MM.1S (cell line): ENCODE measurements around the gene UBAC1.

Experiments
- DNase-seq: peaks from one replicate; pipeline ENCODE4 v3.0.0-alpha.2; 2015
- H2AFZ ChIP-seq: fragments of 300-600 bp; sonication (generic); 2 replicates; pipeline ENCODE4 v1.6.0; 2016; ENCODE audit warnings: antibody characterized with exemption, low read length
- H3F3A ChIP-seq: fragments of 300-600 bp; sonication (generic); 2 replicates; pipeline ENCODE4 v1.6.1; 2016; ENCODE audit warnings: mild to moderate bottlenecking, antibody characterized with exemption, low read length, moderate library complexity, mixed read lengths; ENCODE audit not compliant: insufficient read depth
- H3K27ac ChIP-seq: fragments of 300-600 bp; sonication (generic); 2 replicates; pipeline ENCODE4 v1.5.1; 2016; ENCODE audit warnings: mild to moderate bottlenecking, low read length
- H3K27me3 ChIP-seq: fragments of 300-600 bp; sonication (generic); replicated peaks from 2 replicates; pipeline ENCODE4 v1.6.0; 2016; ENCODE audit warnings: low read length; ENCODE audit not compliant: insufficient read depth
- H3K36me3 ChIP-seq: fragments of 300-600 bp; sonication (generic); replicated peaks from 2 replicates; pipeline ENCODE4 v1.6.1; 2016; ENCODE audit warnings: mild to moderate bottlenecking, low read length, mixed read lengths; ENCODE audit not compliant: insufficient read depth
- H3K4me1 ChIP-seq: fragments of 300-600 bp; sonication (generic); 2 replicates; pipeline ENCODE4 v1.6.1; 2016; ENCODE audit warnings: low read length, mixed read lengths
- H3K4me2 ChIP-seq: fragments of 300-600 bp; sonication (generic); 2 replicates; pipeline ENCODE4 v1.6.0; 2016; ENCODE audit warnings: low read depth, low read length
- H3K4me3 ChIP-seq: fragments of 300-600 bp; sonication (generic); 2 replicates; pipeline ENCODE4 v1.5.1; 2016; ENCODE audit warnings: low read length, mixed read lengths
- H3K79me2 ChIP-seq: fragments of 300-600 bp; sonication (generic); 2 replicates; pipeline ENCODE4 v1.6.1; 2016; ENCODE audit warnings: mixed run types, low read length, mixed read lengths
- H3K9ac ChIP-seq: fragments of 300-600 bp; sonication (generic); 2 replicates; pipeline ENCODE4 v1.6.1; 2016; ENCODE audit warnings: low read length, mixed read lengths
- H3K9me2 ChIP-seq: fragments of 300-600 bp; sonication (generic); replicated peaks from 2 replicates; pipeline ENCODE4 v1.6.1; 2016; ENCODE audit warnings: mild to moderate bottlenecking, low read length, mixed read lengths; ENCODE audit not compliant: insufficient read depth
- H3K9me3 ChIP-seq: fragments of 300-600 bp; sonication (generic); replicated peaks from 2 replicates; pipeline ENCODE4 v1.6.1; 2016; ENCODE audit warnings: mild to moderate bottlenecking, low read length, mixed read lengths; ENCODE audit not compliant: insufficient read depth
- H4K20me1 ChIP-seq: fragments of 300-600 bp; sonication (generic); 2 replicates; pipeline ENCODE4 v1.6.1; 2016; ENCODE audit warnings: mild to moderate bottlenecking, low read length, moderate library complexity, mixed read lengths; ENCODE audit not compliant: insufficient read depth
- CTCF ChIP-seq: fragments of 300-600 bp; sonication (generic); IDR thresholded peaks from 2 replicates; pipeline ENCODE4 v1.5.1; 2016; ENCODE audit warnings: antibody characterized with exemption, low read length, mixed read lengths
- EZH2 ChIP-seq: fragments of 300-600 bp; sonication (generic); optimal IDR thresholded peaks from 2 replicates; pipeline ENCODE3; 2017; ENCODE audit warnings: low read depth, mild to moderate bottlenecking, antibody characterized with exemption, low read length, mixed read lengths
- EZH2phosphoT487 ChIP-seq: fragments of 300-600 bp; sonication (generic); IDR thresholded peaks from 2 replicates; pipeline ENCODE4 v1.6.1; 2018; ENCODE audit warnings: antibody characterized with exemption, low read length

UBAC1 gene

GRCh38 chr9:136006169-136006568 is 45.0 kb upstream of the UBAC1 start:
- Histone ChIP-seq H3K9me2 (no peaks in the 10 kb centered on the region), H3K4me2 (no peak overlapping the region), H3K4me3 (no peak overlapping the region), H3K36me3 (no peaks in the 10 kb centered on the region), H3K4me1 (no peaks in the 10 kb centered on the region), H3K79me2 (no peaks in the 10 kb centered on the region), H3K9me3 (no peaks in the 10 kb centered on the region), H3K9ac (no peak overlapping the region), H3K27me3 (peaks cover 95% of the 10 kb centered on the region), H4K20me1 (no peaks in the 10 kb centered on the region), H3K27ac (no peak overlapping the region), H2AFZ (no peak overlapping the region), H3F3A (no peaks in the 10 kb centered on the region)
- TF ChIP-seq EZH2phosphoT487 = no peak
- no peak for TF ChIP-seq CTCF
- no peak for TF ChIP-seq EZH2
- no peak for DNase-seq

- Histone ChIP-seq H3F3A (no peaks in the 10 kb centered on the region), H3K9me3 (no peaks in the 10 kb centered on the region)
Measured at GRCh38 chr9:136004712-136005111, 43.5 kb upstream of the UBAC1 start.

GRCh38 chr9:136004219-136004618 is 43.0 kb upstream of the UBAC1 start:
- no peak for DNase-seq
- no peak for TF ChIP-seq EZH2phosphoT487
- TF ChIP-seq EZH2 = no peak
- TF ChIP-seq CTCF = no peak
- Histone ChIP-seq H2AFZ (no peak overlapping the region), H4K20me1 (no peaks in the 10 kb centered on the region), H3K27me3 (peaks cover 92% of the 10 kb centered on the region), H3K9ac (no peak overlapping the region), H3K79me2 (no peaks in the 10 kb centered on the region), H3K4me3 (no peak overlapping the region), H3K9me3 (no peaks in the 10 kb centered on the region), H3K4me1 (no peaks in the 10 kb centered on the region), H3F3A (no peaks in the 10 kb centered on the region), H3K27ac (no peak overlapping the region), H3K9me2 (no peaks in the 10 kb centered on the region), H3K36me3 (no peaks in the 10 kb centered on the region), H3K4me2 (no peak overlapping the region)

More at GRCh38 chr9:136004712-136005111, 43.5 kb upstream of the UBAC1 start:
- no peak overlapping the region for H3K9ac ChIP-seq
- H4K20me1 ChIP-seq = no peaks in the 10 kb centered on the region
- no peak overlapping the region for H3K4me3 ChIP-seq
- DNase-seq = no peak
- H3K4me1 ChIP-seq = no peaks in the 10 kb centered on the region
- TF ChIP-seq EZH2 (no peak), CTCF (no peak), EZH2phosphoT487 (no peak)
- no peaks in the 10 kb centered on the region for H3K79me2 ChIP-seq
- H3K27me3 ChIP-seq = peaks cover 93% of the 10 kb centered on the region
- no peaks in the 10 kb centered on the region for H3K36me3 ChIP-seq
- H3K4me2 ChIP-seq = no peak overlapping the region
- no peak overlapping the region for H2AFZ ChIP-seq
- no peaks in the 10 kb centered on the region for H3K9me2 ChIP-seq
- no peak overlapping the region for H3K27ac ChIP-seq
